ENCODE data around the gene KIAA0232.
"Not testable (repeated sequence)": the region's sequence is repeated elsewhere in the genome, so short reads cannot be mapped to it uniquely, and the experiment has no call there.

KIAA0232 gene

DNA sequence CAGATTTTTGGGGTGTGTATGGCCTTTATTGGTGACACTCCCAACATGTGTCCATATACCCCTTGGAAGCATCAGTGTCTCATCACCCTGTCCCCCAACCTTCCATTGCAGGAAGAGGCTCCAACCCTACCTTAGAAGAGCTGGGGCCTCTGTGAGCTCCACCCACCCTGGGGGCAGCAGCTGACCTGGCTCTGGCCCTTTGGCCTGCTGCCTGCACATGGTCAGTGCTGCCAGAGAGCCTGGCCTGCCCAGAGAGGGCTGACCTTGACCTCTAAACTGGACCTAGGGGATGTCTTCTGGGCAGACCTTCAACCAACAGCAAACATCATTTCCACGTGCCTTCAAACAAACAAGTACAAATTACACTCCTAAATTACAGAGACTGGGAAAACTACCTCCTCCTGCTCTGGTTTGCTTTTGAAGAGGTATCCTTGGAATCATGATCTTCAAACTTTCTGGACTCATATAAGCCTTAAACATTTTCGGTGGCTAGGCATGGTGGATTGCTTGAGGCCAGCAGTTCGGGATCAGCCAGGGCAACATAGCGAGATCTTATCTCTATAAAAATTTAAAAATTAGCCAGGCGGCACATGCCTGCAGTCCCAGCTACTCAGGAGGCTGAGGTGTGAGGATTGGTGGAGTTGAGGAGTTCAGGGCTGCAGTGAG lies 27.3 kb upstream of the KIAA0232 start:
- no peak for DNase-seq

DNA sequence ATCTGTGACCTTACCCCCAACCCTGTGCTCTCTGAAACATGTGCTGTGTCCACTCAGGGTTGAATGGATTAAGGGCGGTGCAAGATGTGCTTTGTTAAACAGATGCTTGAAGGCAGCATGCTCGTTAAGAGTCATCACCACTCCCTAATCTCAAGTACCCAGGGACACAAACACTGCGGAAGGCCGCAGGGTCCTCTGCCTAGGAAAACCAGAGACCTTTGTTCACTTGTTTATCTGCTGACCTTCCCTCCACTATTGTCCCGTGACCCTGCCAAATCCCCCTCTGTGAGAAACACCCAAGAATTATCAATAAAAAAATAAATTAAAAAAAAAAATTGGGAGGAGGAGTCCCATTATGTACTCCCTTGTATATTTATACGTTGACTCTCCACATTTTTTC lies 26.2 kb upstream of the KIAA0232 start:
- not testable (repeated sequence) for DNase-seq

DNA sequence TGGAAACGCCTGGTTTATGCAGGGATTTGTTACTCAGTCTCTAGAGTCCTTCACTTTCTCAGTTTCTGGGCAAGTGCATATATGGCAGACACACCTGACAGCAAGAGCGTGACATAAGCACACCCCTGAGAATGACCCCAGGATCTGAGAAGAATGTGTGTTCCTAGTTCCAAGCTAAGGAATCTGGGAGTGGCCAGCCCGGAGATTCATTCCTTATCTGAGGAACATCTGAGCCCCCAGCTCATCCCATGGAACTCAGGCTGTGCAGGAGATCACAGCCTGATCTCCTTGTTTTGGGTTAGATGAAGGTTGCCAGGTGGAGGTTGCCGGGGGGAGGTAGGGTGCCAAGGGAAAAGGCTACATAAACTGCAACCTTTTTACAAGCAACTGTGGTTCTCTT lies 23.8 kb upstream of the KIAA0232 start:
- no peak for DNase-seq

DNA sequence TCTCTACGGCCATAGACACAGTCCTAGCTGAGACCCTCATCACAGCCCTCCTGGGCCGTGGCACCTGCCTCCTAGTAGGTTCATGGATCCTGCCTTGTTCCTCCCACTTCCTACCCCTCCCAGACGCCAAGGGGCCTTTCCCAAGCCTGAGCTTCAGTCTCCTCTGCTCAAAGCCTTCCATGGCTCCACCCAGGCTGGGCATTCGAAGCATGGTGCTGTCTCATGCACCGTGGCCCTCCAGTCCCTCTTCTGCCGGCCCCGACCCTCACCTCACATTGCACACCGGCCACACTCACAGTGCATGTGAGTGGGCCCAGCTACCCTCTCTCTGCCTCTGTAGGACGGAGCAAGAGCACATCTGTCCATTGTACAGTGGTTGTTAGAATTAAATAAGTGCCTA lies 21.7 kb upstream of the KIAA0232 start:
- DNase-seq: no peak

DNA sequence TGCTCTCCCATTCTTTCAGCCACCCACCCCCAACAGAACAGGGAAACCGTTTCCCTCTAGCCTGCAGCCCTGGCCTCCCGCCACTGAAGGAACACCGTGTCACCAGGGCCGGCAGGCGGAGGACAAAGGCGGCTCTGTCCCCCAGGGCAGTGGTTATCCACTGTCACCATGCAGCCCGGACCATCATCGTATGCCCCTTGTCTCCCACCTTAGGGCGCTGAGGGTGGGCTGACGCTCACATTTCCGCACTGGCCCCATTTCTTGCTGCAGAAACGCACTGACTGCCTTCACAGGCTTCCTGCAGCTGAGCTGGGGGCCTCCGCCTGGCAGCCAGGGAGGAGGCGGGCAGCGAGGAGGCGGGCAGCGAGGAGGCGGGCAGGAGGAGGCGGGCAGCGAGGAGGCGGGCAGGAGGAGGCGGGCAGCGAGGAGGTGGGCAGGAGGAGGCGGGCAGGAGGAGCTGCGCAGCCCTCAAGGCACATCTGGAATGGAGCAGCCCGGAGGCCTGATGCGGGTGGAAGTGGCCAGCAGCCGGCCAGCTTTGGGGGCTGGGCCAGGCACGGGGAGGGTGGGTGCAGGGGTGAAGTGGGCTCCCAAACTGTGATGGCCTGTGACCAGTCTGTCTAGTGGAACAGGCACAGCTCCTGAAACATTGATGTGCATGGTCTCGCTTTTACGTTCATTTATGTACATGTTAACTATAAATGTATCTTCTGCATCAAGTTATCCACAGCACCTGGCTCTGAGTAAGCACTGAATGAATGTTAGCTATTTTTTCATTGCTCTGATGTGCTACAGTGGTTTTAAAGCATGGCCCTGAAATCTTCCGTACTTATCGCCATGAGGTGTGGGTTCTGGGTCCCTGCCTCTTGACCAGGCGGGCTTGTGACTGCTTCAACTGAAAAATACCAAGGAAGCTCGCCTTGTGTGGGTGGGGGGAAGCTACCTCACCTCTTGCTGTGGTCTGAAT lies 20.6 kb upstream of the KIAA0232 start:
- no peak for DNase-seq

DNA sequence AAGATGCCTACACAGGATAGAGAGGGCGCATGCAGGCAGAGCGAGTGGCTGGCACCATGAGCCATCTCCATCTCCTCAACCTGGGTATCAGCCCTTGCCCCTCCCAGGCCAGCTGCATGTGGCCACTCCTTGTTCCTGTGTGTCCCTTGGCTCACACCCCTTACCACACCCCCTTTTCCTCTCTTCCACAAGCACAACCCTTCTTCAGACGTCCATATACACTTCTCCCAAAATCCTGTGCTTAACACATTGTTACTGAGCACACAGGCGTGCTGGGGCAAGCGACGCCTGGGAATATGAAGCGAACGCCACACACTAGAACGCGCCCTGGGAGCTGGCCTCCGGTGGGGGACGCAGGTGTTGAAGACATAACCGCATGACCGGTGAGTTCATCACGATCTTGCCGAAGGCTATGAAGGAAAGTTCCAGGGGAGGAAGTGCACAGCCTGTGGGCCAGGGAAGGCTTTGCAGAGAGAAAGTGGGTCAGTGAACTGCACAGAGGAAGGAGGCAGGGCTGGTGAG lies 19.1 kb upstream of the KIAA0232 start:
- DNase-seq: no peak

DNA sequence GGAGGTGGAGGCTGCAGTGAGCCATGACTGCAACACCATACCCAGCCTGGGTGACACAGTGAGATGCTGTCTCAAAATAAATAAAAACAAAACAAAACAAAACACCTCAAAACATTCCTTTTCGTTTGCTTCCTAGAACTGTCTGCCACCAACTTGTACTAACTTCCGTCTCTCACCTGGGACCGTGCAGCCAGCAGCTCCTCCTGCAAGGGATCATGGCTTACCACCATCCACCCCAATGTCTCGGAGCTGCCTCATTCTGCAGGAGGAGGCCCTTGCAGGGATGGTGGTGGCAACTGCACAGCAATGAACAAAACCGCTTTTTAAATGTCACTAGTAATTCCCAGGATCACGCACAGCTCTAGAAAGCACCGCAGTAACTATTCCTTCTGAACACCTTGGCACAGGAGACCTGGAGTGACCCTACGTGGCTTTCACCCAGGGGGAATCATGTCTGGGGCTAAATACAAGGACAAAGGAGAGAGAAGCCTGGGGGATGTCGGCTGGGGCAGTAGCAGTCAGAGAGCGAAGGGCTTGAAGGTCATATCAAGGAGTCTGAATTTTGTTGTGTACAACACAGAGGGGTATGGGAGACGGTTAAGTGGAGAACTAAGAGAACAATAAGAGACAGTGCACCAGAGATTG lies 17.4 kb upstream of the KIAA0232 start:
- no peak for DNase-seq

DNA sequence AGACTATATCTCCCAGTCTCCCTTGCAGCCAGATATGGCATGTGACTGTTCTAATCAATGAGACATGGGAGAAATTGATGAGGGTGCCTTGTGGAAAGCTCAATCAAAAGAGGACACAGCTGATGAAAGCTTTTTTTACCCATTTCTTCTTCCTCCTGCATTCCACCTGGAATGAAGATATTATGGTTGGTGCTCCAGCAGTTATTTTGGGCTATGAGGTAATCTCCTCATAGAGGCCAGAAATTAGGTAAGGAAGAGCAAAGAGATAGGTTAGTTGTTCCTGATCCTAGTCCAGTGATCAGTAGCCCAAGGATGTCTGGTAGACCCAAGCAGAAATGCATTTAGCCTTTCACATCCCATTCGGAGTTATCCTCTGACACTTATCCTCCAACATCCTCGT lies 16.8 kb upstream of the KIAA0232 start:
- DNase-seq: no peak

DNA sequence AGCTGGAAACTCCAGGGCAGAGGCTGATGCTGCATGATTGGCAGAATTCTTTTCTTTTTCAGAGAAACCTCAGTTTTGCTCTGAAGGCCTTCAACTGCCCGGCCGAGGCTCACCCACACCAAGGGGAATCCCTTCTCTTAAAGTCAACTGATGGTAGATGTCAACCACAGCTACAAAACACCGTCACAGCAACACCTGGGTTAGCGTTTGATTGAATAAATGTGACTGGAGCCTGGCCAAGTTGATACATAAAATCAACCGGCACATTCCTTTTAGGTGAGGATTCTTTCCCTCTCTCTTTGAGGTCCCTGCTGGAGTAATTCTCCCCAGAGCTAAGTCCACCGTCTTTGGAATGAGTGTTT lies 15.2 kb upstream of the KIAA0232 start:
- DNase-seq: no peak

DNA sequence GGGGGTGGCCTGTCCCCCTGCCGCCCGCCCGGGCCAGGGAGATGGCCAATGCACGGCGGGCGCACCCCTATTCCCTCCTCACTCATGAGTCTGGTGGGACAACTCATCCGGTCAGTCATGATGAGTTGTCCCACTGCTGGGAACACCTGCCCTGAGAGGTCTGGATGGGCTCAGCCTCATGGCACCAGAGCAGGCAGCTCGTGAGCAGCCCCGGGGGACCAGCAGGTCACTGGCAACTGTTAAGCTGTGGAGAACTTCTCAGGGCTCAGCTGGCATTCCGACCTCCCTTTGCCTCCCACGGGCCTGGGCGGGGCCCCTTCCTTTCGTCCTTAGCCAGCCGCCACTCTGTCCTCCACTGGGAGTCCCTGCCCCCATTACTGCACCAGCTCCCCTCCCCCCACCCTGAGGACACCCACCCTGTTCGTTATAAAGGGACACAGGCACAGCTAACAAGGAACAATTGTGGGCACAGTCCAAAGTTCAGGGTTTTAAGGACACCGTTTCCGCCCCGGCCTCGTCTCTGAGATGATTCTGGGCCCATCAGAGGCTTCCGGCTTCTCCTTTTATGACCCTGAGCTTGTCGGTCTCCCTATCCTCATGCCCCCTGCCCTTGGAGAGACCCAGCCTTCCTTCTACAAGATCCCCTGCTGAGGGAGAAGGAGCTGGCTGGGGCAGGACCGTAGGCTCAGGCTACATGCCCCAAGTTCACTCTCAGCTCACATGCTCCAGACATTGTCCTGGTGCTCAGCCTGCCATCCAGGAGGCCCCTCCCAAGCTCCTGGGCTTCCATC lies 14.6 kb upstream of the KIAA0232 start:
- DNase-seq: no peak

DNA sequence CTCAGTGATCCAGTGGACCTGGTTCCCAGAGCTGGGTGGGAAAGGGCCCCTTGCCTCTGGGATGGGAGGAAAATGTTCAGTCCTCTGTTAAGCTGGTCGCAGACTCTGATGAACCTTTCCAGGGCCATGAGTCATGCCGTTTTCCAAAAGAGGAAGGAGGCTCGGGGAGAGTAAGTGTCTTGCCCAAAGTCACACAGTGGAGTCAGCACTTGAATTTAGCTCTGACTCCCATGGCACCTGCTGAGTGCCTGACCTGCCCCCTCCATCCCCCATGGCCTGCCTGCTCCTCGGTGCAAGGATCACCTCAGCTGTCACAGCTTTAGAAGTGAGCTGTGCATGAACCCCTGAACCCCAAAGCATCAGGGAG lies 14.0 kb upstream of the KIAA0232 start:
- DNase-seq: no peak

DNA sequence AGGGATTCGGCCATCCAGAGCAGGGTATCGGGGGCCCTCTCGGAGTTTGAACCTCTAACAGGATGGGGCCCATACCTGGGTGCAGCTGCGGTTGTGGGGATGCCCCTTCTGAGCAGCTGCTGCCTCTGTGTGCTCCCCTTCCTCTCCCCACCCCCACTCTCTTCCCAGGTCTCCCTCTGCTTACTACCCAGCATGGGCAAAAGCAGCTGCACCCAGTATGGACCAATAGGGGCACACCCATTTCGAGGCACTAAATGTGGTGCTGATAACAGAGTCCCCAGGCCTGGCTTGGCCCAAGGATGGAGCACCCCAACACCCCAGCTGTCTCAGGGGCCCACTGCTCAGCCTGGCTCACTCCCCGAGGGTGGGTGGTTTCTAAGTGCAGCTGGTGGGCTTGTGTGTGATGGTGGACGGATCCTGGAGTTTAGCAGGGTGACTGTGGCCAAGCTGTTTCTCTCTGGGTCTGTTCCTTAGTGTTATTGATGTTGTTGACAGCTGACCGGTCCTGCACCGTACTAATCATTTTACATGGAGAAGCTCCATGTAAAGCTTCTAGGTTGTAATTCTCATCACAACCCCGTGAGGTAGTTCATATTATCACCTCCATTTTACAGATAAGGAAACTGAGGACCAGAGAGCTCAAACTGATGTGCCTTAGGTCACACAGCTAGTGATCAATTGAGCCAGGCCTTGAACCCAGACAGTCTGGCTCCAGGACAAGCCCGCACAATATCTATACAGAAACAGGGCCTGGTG lies 13.1 kb upstream of the KIAA0232 start:
- no peak for DNase-seq

DNA sequence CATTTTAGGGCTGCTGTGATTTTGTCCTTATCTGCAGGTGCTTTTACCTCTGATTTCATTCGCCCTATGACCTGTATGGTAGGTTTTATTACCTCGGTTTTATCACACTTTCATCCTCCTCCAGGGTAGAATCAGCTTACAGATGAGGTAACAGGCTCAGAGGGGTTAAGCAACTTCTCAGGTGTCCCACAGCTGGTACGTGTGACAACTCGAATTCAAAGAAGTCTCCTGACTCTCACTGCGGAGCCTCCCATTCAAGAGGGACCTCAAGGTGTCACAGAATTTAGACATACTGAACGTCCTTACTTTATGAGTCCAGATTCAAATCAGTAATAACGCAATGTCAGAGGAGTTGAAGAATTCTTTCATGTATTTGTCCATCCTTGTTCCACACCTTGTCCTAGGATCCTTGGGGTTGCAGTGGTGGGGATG lies 12.5 kb upstream of the KIAA0232 start:
- DNase-seq: no peak

DNA sequence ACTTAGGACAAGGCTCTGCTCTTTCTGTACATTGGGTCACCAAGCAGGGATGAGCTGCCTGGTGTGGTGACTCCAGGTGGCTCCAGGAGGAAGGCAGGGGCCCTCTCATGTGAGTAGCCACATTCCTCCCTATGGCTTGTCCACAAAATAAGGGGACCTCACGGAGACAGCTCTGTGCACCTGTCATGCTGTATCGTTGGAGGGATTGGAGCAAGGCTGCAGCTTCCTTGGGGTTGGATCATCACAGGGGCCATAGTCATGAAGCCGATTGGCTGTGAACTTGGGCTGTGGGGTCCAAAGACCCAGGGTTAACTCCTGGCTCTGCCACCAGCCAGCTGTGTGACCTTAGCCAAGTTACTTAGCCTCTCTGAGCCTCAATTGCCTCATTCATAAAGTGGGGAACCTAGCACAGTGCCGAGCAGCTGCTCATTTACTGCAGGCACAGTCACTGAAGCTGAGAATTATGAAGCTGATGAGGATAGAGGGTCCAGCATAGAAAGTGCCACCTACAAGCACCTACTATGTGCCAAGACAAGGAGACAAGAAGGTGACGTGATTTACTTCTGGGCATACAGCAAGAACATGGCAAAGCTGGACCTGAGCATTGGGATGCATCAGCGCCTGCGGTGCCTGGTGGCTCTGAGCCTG lies 11.8 kb upstream of the KIAA0232 start:
- DNase-seq: no peak

DNA sequence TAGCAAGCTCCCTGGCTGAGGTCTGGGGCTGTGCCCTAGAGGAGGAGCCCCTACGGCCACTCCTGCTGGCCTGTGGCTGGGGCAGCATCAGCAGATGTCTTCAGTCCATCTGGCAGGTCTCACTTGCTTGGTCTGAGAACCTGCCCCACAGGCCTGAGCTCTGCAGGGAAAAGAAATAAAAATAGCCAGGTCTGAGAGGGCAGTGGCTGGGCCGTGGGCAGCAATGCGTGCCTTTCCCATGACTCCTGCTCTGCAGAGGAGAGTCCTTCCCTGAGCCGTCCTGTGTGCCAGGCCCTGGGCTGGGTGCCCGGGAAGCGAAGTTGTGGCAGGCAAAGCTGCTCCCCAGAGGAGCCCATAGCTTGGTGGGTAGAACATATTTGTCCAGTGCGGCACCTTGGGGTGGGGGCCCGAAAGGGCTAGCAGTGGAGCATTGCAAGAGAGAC lies 11.3 kb upstream of the KIAA0232 start:
- DNase-seq: no peak

DNA sequence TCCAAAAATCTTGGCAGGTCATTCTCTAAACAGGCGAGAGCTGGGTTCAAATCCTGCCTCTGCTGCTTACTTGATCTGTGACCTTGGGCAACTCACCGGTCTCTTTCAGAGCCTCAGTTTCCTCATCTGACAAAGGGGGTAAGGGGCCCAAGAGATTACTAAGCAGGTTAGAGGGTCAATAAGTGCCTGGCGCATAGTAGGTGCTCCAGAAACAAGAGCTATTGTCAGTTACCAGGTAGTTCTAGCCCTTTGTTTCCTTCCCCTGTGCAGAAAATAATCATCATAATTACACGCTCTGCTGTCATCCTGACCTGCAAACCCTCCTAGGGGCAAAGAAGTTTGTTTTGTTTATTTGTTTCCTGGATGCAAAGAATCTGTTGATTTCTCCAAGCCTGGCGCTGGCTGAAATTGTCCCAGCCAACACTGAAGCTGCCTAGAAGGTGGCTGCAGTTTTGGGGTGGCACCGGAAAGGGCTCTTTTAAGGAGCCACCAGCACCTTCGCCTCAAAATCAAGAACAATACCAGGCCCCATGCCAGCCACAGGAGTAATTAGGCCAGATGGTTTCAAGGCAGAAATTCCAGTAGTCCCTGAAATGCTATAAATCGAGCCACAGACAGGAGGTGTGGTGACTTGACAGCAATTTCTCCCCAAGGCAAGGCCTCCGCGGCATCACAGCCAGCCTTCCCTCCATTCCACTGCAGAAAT lies 10.2 kb upstream of the KIAA0232 start:
- DNase-seq: no peak

DNA sequence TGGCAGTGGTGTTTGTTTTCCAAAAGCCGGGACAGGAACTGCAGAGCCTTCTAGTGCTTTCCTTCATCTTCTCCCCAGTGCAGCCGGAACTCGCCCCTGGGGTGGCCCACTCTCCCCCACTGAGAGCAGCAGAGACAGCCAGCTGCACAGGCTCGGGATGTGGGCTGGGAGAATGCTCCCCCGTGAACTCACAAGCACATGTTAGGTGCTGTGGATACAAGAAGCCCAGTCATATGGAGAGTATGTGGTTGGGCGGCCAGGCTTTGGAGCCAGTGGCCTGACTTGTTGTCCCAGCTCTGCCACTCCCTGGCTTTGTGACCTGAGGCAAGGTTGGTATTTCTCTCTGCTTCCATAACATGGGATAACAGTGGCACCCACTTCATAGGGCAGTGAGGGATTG lies 9.4 kb upstream of the KIAA0232 start:
- no peak for DNase-seq

DNA sequence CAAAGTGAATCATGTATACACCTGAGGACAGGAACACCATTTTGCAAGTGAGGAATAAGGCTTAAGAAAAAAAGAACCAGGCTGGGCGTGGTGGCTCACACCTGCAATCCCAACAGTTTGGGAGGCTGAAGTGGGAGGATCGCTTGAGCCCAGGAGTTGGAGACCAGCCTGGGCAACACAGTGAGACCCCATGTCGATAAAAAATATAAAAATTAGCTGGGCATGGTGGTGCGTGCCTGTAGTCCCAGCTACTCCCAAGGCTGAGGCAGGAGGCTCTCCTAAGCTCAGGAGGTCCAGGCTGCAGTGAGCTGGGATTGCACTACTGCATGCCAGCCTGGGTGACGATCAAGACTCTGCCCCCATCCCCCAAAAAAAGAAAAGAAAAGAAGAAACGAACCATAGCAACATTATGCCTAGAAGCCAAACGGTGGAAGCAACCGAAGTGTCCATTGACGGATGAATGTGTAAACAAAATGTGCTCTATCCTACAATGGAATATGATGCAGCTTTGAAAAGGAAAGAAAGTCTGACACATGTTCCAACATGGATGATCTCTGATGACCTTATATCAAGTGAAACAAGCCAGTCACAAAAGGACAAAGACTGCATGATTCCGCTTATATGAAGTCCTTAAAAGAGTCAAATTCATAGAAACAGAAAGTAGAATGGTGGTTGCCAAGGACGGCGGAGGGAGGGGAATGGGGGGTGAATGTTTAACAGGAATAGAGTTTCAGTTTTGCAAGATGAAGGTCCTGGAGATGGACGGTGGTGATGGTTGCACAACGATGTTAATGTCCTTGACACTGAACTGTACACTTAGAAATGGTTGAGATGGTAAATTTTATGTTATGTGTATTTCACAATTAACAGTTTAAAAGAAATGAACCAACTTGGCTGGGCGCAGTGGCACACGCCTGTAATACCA lies 8.6 kb upstream of the KIAA0232 start:
- DNase-seq: no peak

DNA sequence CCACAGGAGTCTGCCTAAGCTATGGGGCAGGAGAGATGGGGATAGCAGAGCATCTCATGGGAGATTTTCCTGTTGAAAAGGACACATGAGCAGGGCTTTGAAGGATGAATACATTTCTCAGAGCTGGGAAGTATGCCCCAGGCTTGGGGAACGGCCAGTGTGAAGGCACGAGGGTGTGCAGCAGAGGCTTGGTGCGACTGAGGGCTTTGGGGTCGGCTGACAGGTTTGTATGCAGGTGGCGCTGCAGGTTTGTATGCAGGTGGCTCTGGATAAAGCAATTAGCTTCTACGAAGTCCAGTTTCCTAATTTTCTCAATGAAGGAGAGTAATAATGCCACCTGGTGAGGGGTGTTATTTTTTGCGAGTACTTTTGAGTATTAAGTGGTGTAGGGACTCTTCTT lies 6.8 kb upstream of the KIAA0232 start:
- no peak for DNase-seq
